Mesodermal cell (in vitro differentiated cells): ENCODE measurements around the gene NIPSNAP2.

Experiments used
- H3K27ac ChIP-seq: 2 replicates; pipeline ENCODE4 v1.7.0; 2013; ENCODE audit warnings: mild to moderate bottlenecking, low read depth, low read length, moderate library complexity; ENCODE audit not compliant: severe bottlenecking
- H3K36me3 ChIP-seq: 2 replicates; pipeline ENCODE4 v1.7.1; 2013; ENCODE audit warnings: mild to moderate bottlenecking, low read length, moderate library complexity; ENCODE audit not compliant: control insufficient read depth, insufficient read depth
- H3K4me1 ChIP-seq: one replicate; pipeline ENCODE4 v1.7.1; 2013; ENCODE audit warnings: mild to moderate bottlenecking, low read length; ENCODE audit not compliant: insufficient read depth, control insufficient read depth, poor library complexity, severe bottlenecking
- H3K4me3 ChIP-seq: 2 replicates; pipeline ENCODE4 v1.7.0; 2013; ENCODE audit warnings: low read length, control low read depth, mild to moderate bottlenecking; ENCODE audit not compliant: insufficient read depth, poor library complexity, severe bottlenecking; ENCODE audit errors: extremely low read depth
- H3K9me3 ChIP-seq: 2 replicates; pipeline ENCODE4 v1.7.1; 2013; ENCODE audit warnings: mild to moderate bottlenecking, low read length, moderate library complexity; ENCODE audit not compliant: control insufficient read depth
- WGBS, 2 experiments: methylation state at CpG; one replicate each; pipeline ENCODE4 v1.1.5; 2013; ENCODE audit warnings: missing lambda C conversion rate in 2 of 2; ENCODE audit not compliant: insufficient coverage in 2 of 2; 5-methylcytosine and 5-hydroxymethylcytosine counted together

Gene NIPSNAP2

GRCh38 chr7:55957190-55957589, 7.2 kb upstream of the NIPSNAP2 start:
- WGBS, 2 experiments: 100% methylated on average over 2 to 4 of the region's 4 CpGs
- Histone ChIP-seq H3K4me1 (no peaks in the 10 kb centered on the region), H3K27ac (no peak overlapping the region), H3K9me3 (peaks cover 3% of the 10 kb centered on the region), H3K36me3 (peaks cover 27% of the 10 kb centered on the region), H3K4me3 (no peak overlapping the region)

- Histone ChIP-seq H3K9me3 (peaks cover 3% of the 10 kb centered on the region), H3K4me1 (no peaks in the 10 kb centered on the region), H3K36me3 (peaks cover 11% of the 10 kb centered on the region), H3K27ac (no peak overlapping the region), H3K4me3 (no peak overlapping the region)
- 73 to 87% methylated on average over 2 to 3 of the region's 3 CpGs for WGBS, 2 experiments
Observed at GRCh38 chr7:55962014-55962413, 2.4 kb upstream of the NIPSNAP2 start.

- Histone ChIP-seq H3K4me3 (peak overlapping the region; percentile 11), H3K36me3 (peaks cover 20% of the 10 kb centered on the region), H3K4me1 (no peaks in the 10 kb centered on the region), H3K9me3 (no peaks in the 10 kb centered on the region), H3K27ac (no peak overlapping the region)
- 88 to 92% methylated on average over 9 to 11 of the region's 15 CpGs for WGBS, 2 experiments
Observed at GRCh38 chr7:55963584-55964168, 709 bp upstream of the NIPSNAP2 start.

- H3K9me3 ChIP-seq: no peaks in the 10 kb centered on the region
- H3K27ac ChIP-seq: peak overlapping the region; percentile 82
- H3K36me3 ChIP-seq: peaks cover 24% of the 10 kb centered on the region
- peak overlapping the region; percentile 62 for H3K4me3 ChIP-seq
- WGBS, 2 experiments: 0 to 2% methylated on average over 8 to 11 of the region's 14 CpGs
- H3K4me1 ChIP-seq: no peaks in the 10 kb centered on the region
Observed at GRCh38 chr7:55965100-55965470, 700 bp downstream of the NIPSNAP2 start.

DNA sequence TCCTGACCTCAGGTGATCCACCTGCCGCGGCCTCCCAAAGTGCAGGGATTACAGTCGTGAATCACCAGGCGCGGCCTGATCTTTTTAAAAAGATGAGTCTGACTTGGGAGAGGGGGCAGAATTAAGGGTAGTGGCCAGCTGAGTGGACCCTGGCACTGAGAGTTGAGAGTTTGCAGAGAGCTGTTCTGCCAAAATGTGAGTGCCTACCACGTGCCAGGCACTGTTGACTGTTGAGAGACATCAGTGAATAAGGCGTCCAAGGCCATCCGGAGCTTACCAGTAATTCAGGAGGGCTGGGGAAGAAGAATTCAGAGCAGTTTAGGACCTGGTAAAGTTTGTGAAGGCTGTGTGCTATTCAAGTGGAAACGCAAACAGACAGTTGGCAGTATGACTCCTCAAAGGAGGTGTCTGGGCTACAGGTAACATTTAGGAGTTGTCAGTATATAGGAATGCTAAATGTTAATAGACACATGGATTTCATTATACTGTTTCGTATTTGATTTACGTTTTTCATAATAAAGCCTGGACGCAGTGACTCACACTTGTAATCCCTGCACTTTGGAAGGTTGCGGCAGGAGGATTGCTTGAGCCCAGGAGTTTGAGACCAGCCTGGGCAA, 1.5 kb downstream of the NIPSNAP2 start:
- H3K36me3 ChIP-seq: peaks cover 24% of the 10 kb centered on the region
- H3K4me3 ChIP-seq: peak overlapping the region; percentile 62
- no peaks in the 10 kb centered on the region for H3K9me3 ChIP-seq
- H3K27ac ChIP-seq: no peak overlapping the region
- WGBS, 2 experiments: 88 to 95% methylated on average over 13 of the region's 13 CpGs
- peaks cover 3% of the 10 kb centered on the region for H3K4me1 ChIP-seq

GRCh38 chr7:55966851-55967250, 2.5 kb downstream of the NIPSNAP2 start:
- 95 to 96% methylated on average over 6 of the region's 6 CpGs for WGBS, 2 experiments
- Histone ChIP-seq H3K9me3 (no peaks in the 10 kb centered on the region), H3K36me3 (peaks cover 24% of the 10 kb centered on the region), H3K27ac (no peak overlapping the region), H3K4me1 (peaks cover 7% of the 10 kb centered on the region), H3K4me3 (no peak overlapping the region)

DNA sequence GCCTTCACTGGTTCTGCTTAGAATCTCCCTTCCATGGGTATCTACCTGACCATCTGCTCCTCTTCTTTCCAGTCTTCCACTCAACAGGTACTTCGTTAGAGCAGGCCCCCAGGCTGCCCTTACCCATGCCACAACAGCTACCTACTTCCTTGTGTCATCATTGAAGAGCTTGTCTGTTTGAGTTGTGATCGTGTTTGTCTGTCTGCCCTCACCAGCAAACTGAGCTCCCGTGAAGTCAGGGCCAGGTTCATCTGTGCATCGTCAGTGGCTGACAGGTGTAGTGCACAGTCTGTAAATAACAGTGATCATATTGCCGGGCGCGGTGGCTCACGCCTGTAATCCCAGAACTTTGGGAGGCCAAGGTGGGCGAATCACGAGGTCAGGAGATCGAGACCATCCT, 5.0 kb downstream of the NIPSNAP2 start:
- peaks cover 24% of the 10 kb centered on the region for H3K36me3 ChIP-seq
- peaks cover 7% of the 10 kb centered on the region for H3K4me1 ChIP-seq
- no peaks in the 10 kb centered on the region for H3K9me3 ChIP-seq
- no peak overlapping the region for H3K27ac ChIP-seq
- 91 to 99% methylated on average over 8 of the region's 11 CpGs for WGBS, 2 experiments
- H3K4me3 ChIP-seq: no peak overlapping the region

- H3K9me3 ChIP-seq: no peaks in the 10 kb centered on the region
- no peak overlapping the region for H3K27ac ChIP-seq
- WGBS, 2 experiments: 78 to 85% methylated on average over 5 to 7 of the region's 7 CpGs
- H3K4me3 ChIP-seq: no peak overlapping the region
- peaks cover 24% of the 10 kb centered on the region for H3K36me3 ChIP-seq
- H3K4me1 ChIP-seq: peaks cover 7% of the 10 kb centered on the region
Observed at GRCh38 chr7:55970561-55970960, 6.2 kb downstream of the NIPSNAP2 start.

- H3K36me3 ChIP-seq: peaks cover 21% of the 10 kb centered on the region
- H3K4me1 ChIP-seq: peaks cover 7% of the 10 kb centered on the region
- H3K4me3 ChIP-seq: no peak overlapping the region
- H3K9me3 ChIP-seq: no peaks in the 10 kb centered on the region
- H3K27ac ChIP-seq: no peak overlapping the region
- WGBS, 2 experiments: 86 to 93% methylated on average over 5 of the region's 8 CpGs
Observed at GRCh38 chr7:55970978-55971377, 6.6 kb downstream of the NIPSNAP2 start.

DNA sequence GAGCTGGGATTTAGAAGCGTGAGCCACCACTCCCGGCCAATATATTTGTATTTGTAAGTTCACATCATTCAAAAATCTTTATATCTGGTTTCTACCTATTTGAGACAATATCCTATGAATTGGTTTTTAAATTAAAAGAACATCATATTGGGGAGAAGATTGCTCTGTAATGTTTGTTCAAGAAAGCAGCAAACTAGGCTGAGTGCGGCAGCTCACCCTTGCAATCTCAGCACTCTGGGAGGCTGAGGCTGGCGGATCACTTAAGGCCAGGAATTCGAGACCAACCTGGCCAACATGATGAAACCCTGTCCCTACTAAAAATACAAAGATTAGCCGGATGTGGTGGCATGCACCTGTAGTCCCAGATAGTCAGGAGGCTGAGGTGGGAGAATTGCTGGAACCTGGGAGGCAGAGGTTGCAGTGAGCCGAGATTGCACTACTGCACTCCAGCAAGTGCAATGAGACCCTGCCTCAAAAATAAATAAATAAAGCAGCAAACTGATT, 9.4 kb downstream of the NIPSNAP2 start:
- Histone ChIP-seq H3K9me3 (no peaks in the 10 kb centered on the region), H3K36me3 (peaks cover 15% of the 10 kb centered on the region), H3K27ac (no peak overlapping the region), H3K4me3 (no peak overlapping the region), H3K4me1 (peaks cover 7% of the 10 kb centered on the region)
- 82 to 100% methylated on average over 3 to 4 of the region's 7 CpGs for WGBS, 2 experiments

DNA sequence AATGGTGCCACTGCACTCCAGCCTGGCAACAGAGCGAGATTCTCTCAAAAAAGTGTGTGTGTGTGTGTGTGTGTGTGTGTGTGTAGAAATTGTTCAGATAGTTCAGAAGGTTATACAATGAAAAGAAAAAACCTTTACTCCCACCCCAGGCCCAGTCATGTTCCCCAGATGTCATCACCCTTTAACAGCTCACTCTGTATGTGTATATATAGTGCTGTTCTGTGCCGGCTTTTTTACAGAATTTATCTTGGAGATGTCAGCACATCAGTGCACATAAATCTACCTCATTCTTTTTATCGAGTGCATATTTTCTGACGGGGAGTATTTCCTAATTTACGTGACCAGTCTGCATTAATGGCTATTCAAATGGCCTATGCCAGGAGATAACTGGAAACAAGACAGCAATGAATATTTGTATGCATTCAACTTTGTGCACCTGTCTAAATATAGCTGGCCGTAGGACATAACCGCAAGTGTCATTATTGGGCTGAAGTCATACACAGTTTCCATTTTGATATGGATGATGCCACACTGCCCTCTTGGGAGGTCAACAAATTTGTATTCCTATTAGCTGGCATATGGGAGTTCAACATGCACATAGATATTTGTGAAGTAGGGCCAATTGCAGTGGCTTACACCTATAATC, 11.7 kb downstream of the NIPSNAP2 start:
- Histone ChIP-seq H3K9me3 (no peaks in the 10 kb centered on the region), H3K4me3 (no peak overlapping the region), H3K36me3 (peaks cover 31% of the 10 kb centered on the region), H3K4me1 (peaks cover 2% of the 10 kb centered on the region), H3K27ac (no peak overlapping the region)
- 85 to 100% methylated on average over 3 to 4 of the region's 7 CpGs for WGBS, 2 experiments
